Chondrocyte (in vitro differentiated cells): ENCODE measurements around the gene LMX1B. TPM values are rescaled to one million over a fixed set of nuclear protein-coding genes. Genes with fewer than 3 reads are reported as not detected.
"Not testable (repeated sequence)": the region's sequence is repeated elsewhere in the genome, so short reads cannot be mapped to it uniquely, and the experiment has no call there.

Experiments
- DNase-seq: peaks from one replicate; pipeline ENCODE4 v3.0.0; 2021; ENCODE audit warnings: mixed read lengths, low spot score
- H3K27ac Mint-ChIP-seq: one replicate; pipeline ENCODE4 v1.8.0; 2021; ENCODE audit warnings: mild to moderate bottlenecking, moderate library complexity, mixed read lengths; ENCODE audit not compliant: unreplicated experiment
- H3K27me3 Mint-ChIP-seq: 2 replicates; pipeline ENCODE4 v1.8.0; 2021; ENCODE audit warnings: low read depth, mixed read lengths
- H3K36me3 Mint-ChIP-seq: 2 replicates; pipeline ENCODE4 v1.8.0; 2021; ENCODE audit warnings: low read depth, mixed read lengths
- H3K4me1 Mint-ChIP-seq: 2 replicates; pipeline ENCODE4 v1.8.0; 2021; ENCODE audit warnings: low read depth, mild to moderate bottlenecking, mixed read lengths
- H3K4me3 Mint-ChIP-seq: one replicate; pipeline ENCODE4 v1.8.0; 2021; ENCODE audit warnings: mild to moderate bottlenecking, moderate library complexity, mixed read lengths; ENCODE audit not compliant: unreplicated experiment
- H3K9me3 Mint-ChIP-seq: 2 replicates; pipeline ENCODE4 v1.8.0; 2021; ENCODE audit warnings: low read depth, mixed read lengths
- total RNA-seq: library from RNA; stranded (reverse); gene quantifications from 3 replicates; pipeline ENCODE4 v1.2.1, GENCODE V29; 2021
- TF ChIP-seq, protein P1 (sequence below): fragments of 200-600 bp; sonication (generic); IDR thresholded peaks from 2 replicates; pipeline ENCODE4 v1.5.0; 2021; ENCODE audit warnings: antibody characterized with exemption, mild to moderate bottlenecking, moderate library complexity

Gene LMX1B
- total RNA-seq, 1 donor from 2014 or later, result not detected

DNA sequence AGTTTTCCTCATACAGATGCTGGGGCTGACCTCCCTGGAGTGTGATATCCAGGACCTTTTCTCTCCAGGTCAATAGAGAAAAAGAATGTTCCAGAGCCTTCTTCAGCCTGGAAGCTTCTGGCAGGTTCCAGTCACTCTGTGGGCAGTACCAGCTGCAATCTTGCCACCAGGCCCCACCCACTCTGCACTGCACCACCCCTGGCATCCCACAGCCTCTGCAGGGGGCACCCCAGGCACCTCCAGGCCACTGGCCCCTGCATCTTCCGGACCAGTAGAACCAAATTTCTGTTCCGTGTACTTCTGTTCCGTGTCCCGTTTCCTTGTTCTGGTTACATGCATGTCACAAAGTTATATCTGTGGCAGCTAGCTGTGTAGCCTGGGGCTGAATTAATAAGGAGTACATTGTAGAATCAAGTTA is 107.8 kb downstream of the LMX1B start:
- TF ChIP-seq, protein P1, sequence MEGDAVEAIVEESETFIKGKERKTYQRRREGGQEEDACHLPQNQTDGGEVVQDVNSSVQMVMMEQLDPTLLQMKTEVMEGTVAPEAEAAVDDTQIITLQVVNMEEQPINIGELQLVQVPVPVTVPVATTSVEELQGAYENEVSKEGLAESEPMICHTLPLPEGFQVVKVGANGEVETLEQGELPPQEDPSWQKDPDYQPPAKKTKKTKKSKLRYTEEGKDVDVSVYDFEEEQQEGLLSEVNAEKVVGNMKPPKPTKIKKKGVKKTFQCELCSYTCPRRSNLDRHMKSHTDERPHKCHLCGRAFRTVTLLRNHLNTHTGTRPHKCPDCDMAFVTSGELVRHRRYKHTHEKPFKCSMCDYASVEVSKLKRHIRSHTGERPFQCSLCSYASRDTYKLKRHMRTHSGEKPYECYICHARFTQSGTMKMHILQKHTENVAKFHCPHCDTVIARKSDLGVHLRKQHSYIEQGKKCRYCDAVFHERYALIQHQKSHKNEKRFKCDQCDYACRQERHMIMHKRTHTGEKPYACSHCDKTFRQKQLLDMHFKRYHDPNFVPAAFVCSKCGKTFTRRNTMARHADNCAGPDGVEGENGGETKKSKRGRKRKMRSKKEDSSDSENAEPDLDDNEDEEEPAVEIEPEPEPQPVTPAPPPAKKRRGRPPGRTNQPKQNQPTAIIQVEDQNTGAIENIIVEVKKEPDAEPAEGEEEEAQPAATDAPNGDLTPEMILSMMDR, result no peak
- no peak overlapping the region for H3K4me3 Mint-ChIP-seq
- H3K27me3 Mint-ChIP-seq, result no peaks in the 10 kb centered on the region
- no peaks in the 10 kb centered on the region for H3K9me3 Mint-ChIP-seq
- H3K36me3 Mint-ChIP-seq, result no peaks in the 10 kb centered on the region
- no peak overlapping the region for H3K27ac Mint-ChIP-seq
- peaks cover 35% of the 10 kb centered on the region for H3K4me1 Mint-ChIP-seq
- no peak for DNase-seq

DNA sequence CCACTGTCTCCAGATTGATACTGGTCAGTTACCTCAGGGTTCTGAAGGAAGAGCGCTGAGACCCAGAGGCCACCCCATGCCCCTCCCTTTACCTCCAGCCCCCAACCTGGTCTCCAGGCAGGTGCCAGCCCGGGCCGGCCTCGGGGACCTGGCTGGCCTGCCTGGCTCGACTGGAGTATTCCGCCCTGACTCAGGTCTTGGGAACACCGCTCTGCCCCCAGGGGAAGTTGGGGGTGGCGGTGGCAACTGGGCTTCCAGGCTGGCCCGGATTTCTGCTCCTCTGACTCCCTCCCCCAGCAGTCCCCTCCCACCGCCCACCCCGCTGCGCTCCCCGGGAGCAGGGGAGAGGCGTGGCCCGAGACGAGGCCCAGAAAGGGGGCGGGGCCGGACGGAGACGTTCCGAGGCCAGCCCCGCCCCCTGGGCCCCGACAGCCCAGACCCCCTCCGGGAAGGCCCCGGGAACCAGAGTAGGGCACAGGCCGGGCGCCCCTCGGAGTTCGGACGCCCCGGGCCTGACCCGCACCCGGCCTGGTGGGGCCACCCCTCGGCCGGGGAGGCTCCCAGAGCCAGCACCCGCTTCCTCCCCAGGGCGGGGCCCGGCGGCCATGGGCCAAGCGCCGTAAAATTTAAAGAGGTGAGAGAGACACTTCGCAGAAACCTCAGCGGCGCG is 108.7 kb downstream of the LMX1B start:
- H3K9me3 Mint-ChIP-seq, result no peaks in the 10 kb centered on the region
- H3K4me1 Mint-ChIP-seq, result peaks cover 35% of the 10 kb centered on the region
- H3K36me3 Mint-ChIP-seq, result no peaks in the 10 kb centered on the region
- no peaks in the 10 kb centered on the region for H3K27me3 Mint-ChIP-seq
- H3K27ac Mint-ChIP-seq, result peak overlapping the region; percentile 27
- H3K4me3 Mint-ChIP-seq, result peak overlapping the region; percentile 62
- TF ChIP-seq, protein P1, result peak; percentile 14
- no peak for DNase-seq

DNA sequence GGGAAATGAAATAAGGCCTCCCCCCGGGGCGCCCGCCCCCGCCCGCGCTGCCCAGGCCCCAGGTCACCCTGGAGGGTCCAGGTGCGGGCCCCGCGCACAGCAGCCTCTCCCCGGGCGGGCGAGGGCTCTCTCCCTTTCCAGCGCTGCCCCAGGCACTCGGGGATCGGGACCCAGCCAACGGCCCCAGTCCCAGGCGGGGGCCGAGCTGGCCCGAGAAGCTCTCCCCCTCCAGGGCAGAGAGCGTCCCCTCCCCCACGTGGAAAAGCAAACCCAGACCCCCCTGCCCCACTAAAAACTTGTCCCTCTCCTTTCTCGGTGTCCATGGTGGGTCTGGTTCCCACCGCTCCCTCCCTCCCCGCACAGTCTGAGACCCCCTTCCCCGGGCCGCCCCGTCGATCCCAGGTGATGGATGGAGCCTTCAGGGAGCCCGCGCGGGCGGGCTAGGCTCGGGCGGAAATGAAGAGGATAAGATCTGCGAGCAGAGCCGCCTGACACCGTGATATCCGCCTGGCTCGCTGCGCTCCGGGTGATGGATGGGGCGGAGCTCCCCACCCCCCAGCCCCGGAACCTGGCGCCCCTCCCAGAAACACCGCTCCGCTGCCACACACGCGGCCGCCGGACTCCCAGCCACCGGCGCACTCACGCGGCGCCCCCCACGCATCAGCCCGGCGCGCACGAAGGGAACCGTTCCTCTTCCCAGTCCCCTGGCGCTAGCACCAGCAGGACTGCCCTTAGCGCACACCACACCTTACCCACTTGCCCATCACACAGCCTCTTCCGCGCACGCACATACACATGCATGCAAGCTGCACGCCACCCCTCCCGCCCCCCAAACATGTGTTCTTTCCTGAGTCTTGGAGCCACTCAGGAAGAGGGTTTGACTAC is 109.4 kb downstream of the LMX1B start:
- DNase-seq, result no peak
- Mint-ChIP-seq H3K4me1 (peaks cover 35% of the 10 kb centered on the region), H3K27me3 (no peaks in the 10 kb centered on the region), H3K4me3 (peak overlapping the region; percentile 66), H3K27ac (no peak overlapping the region), H3K36me3 (no peaks in the 10 kb centered on the region), H3K9me3 (no peaks in the 10 kb centered on the region)
- TF ChIP-seq, protein P1, result no peak

DNA sequence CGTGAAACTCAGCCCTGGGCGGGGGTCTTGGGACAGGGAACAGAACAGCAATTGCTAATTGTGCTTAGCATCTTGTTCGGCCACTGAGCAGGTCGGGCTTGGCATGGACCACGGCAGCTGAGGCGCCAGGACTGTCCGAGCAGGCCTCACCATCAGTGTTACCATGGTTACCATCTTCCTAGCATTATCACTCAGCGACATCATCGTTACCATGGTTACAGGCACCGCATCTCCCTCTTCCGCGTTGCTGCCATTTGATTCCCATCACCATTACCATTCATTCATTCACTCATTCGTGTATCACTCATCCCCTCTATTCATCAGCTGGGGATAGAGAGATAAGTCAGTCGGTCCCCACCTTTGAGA is 110.1 kb downstream of the LMX1B start:
- no peaks in the 10 kb centered on the region for H3K36me3 Mint-ChIP-seq
- H3K27me3 Mint-ChIP-seq, result no peaks in the 10 kb centered on the region
- peaks cover 34% of the 10 kb centered on the region for H3K4me1 Mint-ChIP-seq
- TF ChIP-seq, protein P1, result no peak
- no peak overlapping the region for H3K27ac Mint-ChIP-seq
- peak overlapping the region; percentile 66 for H3K4me3 Mint-ChIP-seq
- DNase-seq, result no peak
- H3K9me3 Mint-ChIP-seq, result peaks cover under 1% of the 10 kb centered on the region

DNA sequence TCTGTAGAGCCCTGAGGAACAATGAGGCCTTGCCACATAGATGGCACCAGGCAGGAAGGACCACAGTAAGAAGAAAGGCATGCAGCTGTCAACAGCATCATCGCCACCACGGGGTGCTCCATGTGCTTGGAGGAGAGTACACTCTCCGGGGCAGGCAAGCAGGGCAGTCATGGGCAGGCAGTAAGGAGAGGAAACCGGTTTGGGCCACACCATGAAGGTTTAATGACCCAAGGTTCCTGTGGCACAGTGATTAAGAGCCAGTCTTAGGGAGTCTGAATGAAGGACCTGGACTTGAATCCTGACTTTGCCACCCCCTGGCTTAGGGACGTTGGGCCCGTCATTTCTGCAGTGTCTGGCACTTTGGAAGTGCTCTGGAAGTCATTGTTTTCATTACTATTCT is 110.5 kb downstream of the LMX1B start:
- H3K27ac Mint-ChIP-seq, result no peak overlapping the region
- DNase-seq, result no peak
- H3K9me3 Mint-ChIP-seq, result peaks cover 4% of the 10 kb centered on the region
- no peaks in the 10 kb centered on the region for H3K27me3 Mint-ChIP-seq
- no peaks in the 10 kb centered on the region for H3K36me3 Mint-ChIP-seq
- H3K4me1 Mint-ChIP-seq, result peaks cover 30% of the 10 kb centered on the region
- no peak overlapping the region for H3K4me3 Mint-ChIP-seq
- TF ChIP-seq, protein P1, result no peak

DNA sequence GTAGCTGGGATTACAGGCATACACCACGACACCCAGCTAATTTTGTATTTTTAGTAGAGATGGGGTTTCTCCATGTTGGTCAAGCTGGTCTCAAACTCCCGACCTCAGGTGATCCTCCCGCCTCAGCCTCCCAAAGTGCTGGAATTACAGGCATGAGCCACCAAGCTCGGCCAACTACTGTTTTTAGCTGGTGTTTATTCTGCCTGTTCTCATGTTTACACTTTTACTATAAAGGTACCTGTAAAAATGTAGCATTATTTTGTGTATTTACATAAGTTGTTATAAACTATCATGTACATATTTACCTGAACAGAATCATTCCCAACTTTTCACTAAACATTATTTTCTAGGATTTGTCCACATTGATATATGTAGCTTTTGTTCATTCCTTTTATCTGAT is 111.8 kb downstream of the LMX1B start:
- H3K9me3 Mint-ChIP-seq, H3K36me3 Mint-ChIP-seq, H3K27ac Mint-ChIP-seq, H3K27me3 Mint-ChIP-seq, DNase-seq, H3K4me3 Mint-ChIP-seq: not testable (repeated sequence)
- H3K4me1 Mint-ChIP-seq, result peaks cover 19% of the 10 kb centered on the region

DNA sequence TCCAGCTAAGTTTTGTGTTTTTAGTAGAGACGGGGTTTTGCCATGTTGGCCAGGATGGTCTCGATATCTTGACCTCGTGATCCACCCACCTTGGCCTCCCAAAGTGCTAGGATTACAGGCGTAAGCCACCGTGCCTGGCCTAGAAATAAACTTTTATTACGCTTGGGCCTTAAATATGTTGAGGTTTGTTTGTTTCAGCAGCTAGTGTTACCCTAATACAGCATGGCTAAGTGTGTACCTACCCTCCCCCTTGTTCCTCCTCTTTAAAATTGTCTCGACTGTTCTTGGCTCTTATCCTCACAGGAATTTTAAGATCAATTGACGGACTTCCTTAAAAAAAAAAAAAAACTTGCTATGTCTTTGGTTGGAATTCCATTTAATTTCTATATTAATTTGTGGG is 114.5 kb downstream of the LMX1B start:
- H3K27ac Mint-ChIP-seq, H3K27me3 Mint-ChIP-seq, H3K4me3 Mint-ChIP-seq, DNase-seq, H3K4me1 Mint-ChIP-seq, H3K36me3 Mint-ChIP-seq, H3K9me3 Mint-ChIP-seq: not testable (repeated sequence)

DNA sequence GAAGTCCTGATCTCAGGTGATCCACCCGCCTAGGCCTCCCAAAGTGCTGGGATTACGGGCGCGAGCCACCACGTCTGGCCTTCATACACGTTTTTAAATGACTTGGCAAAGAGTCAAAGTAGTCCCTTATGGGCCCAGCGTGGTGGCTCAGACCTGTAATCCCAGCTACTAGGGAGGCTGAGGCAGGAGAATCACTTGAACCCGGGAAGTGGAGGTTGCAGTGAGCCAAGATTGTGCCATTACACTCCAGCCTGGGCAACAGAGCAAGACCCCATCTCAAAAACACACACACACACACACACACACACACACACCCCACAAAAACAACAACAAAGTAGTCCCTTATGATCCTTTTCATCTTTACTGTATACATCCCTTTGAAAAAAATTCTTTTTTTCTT is 116.9 kb downstream of the LMX1B start:
- H3K27ac Mint-ChIP-seq, H3K4me3 Mint-ChIP-seq, H3K4me1 Mint-ChIP-seq, DNase-seq, H3K27me3 Mint-ChIP-seq: not testable (repeated sequence)
- Mint-ChIP-seq H3K36me3 (peaks cover 10% of the 10 kb centered on the region), H3K9me3 (peaks cover 14% of the 10 kb centered on the region)
